Thoracic aorta (tissue), 2 donors: ENCODE results near the gene NKAIN1. TPM values are rescaled to one million over a fixed set of nuclear protein-coding genes. Genes with fewer than 3 reads are reported as not detected.
"Not testable (repeated sequence)": the region's sequence is repeated elsewhere in the genome, so short reads cannot be mapped to it uniquely, and the experiment has no call there.

Source experiments
- ATAC-seq: fragments of 150-250 bp; one replicate; pipeline ENCODE4 v1.8.0; 2017; ENCODE audit warnings: low read depth; ENCODE audit not compliant: insufficient number of reproducible peaks, low FRiP score
- DNase-seq: peaks from one replicate; pipeline ENCODE4 v3.0.0-alpha.2; 2020; ENCODE audit warnings: low spot score
- H3K27ac ChIP-seq, 2 donors: fragments of 200-600 bp; sonication (generic); 1 replicate in 1 of 2; 2 replicates in 1 of 2; pipeline ENCODE4 v1.5.1; 2016; ENCODE audit warnings: mild to moderate bottlenecking in 2 of 2, moderate library complexity in 2 of 2
- H3K27me3 ChIP-seq: fragments of 200-600 bp; sonication (generic); replicated peaks from 2 replicates; pipeline ENCODE4 v1.6.0; 2016; ENCODE audit warnings: mild to moderate bottlenecking; ENCODE audit not compliant: insufficient read depth
- H3K36me3 ChIP-seq: fragments of 200-600 bp; sonication (generic); one replicate; pipeline ENCODE4 v1.5.1; 2016
- H3K4me1 ChIP-seq, 2 donors: fragments of 200-600 bp; sonication (generic); 1 replicate in 1 of 2; 2 replicates in 1 of 2; pipeline versions ENCODE4 v1.5.1 to v1.6.0; 2016; ENCODE audit warnings: low read depth in 2 of 2, mild to moderate bottlenecking in 1 of 2; ENCODE audit not compliant: control insufficient read depth in 1 of 2
- H3K4me3 ChIP-seq: fragments of 200-600 bp; sonication (generic); 2 replicates; pipeline ENCODE4 v1.5.1; 2016; ENCODE audit warnings: mild to moderate bottlenecking
- H3K9me3 ChIP-seq: fragments of 200-600 bp; sonication (generic); 2 replicates; pipeline ENCODE4 v1.5.1; 2016
- CTCF ChIP-seq: fragments of 200-600 bp; sonication (generic); IDR thresholded peaks from one replicate; pipeline ENCODE4 v1.5.1; 2019; ENCODE audit warnings: antibody characterized with exemption
- total RNA-seq, 2 donors: library from RNA; depleted of rRNA; stranded (reverse); fragments of >200 nt; gene quantifications; one replicate each; pipeline versions ENCODE4 v1.1.0 to v1.2.3, GENCODE V29; 2016

NKAIN1 gene
- total RNA-seq, 2 donors from 2014 or later = not detected

- H3K4me3 ChIP-seq = no peak overlapping the region
- ATAC-seq = no peak
- no peaks in the 10 kb centered on the region for H3K9me3 ChIP-seq
- no peak overlapping the region for H3K27ac ChIP-seq
- no peak for DNase-seq
- TF ChIP-seq CTCF = no peak
- H3K27me3 ChIP-seq = no peaks in the 10 kb centered on the region
- H3K4me1 ChIP-seq = peaks cover 0 to 4% of the 10 kb centered on the region in 2 donors
- H3K36me3 ChIP-seq = no peaks in the 10 kb centered on the region
Measured at GRCh38 chr1:31140299-31140698, 99.4 kb downstream of the NKAIN1 start.

- H3K4me3 ChIP-seq, H3K27me3 ChIP-seq, ATAC-seq, H3K9me3 ChIP-seq, H3K36me3 ChIP-seq, H3K4me1 ChIP-seq, DNase-seq, H3K27ac ChIP-seq: not testable (repeated sequence)
Measured at GRCh38 chr1:31138797-31139521, 100.7 kb downstream of the NKAIN1 start.

GRCh38 chr1:31137873-31138272, 101.8 kb downstream of the NKAIN1 start:
- not testable (repeated sequence) for ATAC-seq, H3K36me3 ChIP-seq, H3K4me3 ChIP-seq, DNase-seq, H3K9me3 ChIP-seq, H3K4me1 ChIP-seq, H3K27me3 ChIP-seq, H3K27ac ChIP-seq

- DNase-seq (no peak), ATAC-seq (no peak)
- H3K4me3 ChIP-seq = no peak overlapping the region
- no peaks in the 10 kb centered on the region for H3K9me3 ChIP-seq
- no peaks in the 10 kb centered on the region for H3K36me3 ChIP-seq
- no peak for TF ChIP-seq CTCF
- no peak overlapping the region for H3K27ac ChIP-seq
- no peaks in the 10 kb centered on the region for H3K27me3 ChIP-seq
- no peaks in the 10 kb centered on the region for H3K4me1 ChIP-seq
Measured at GRCh38 chr1:31135973-31136600, 103.6 kb downstream of the NKAIN1 start.

- Histone ChIP-seq H3K4me3 (no peak overlapping the region), H3K4me1 (no peaks in the 10 kb centered on the region), H3K27me3 (no peaks in the 10 kb centered on the region), H3K36me3 (no peaks in the 10 kb centered on the region), H3K9me3 (no peaks in the 10 kb centered on the region), H3K27ac (no peak overlapping the region)
- no peak for TF ChIP-seq CTCF
- ATAC-seq (no peak), DNase-seq (no peak)
Measured at GRCh38 chr1:31133368-31133767, 106.3 kb downstream of the NKAIN1 start.

Other genes starting within 250 kb of the NKAIN1 start
- gene PUM1, start 174.2 kb downstream of the NKAIN1 start, total RNA-seq = 10 to 100 TPM; 70.4 to 97.9 TPM
- 10 to 100 TPM; 26.5 to 44.1 TPM for gene SNRNP40, start 56.9 kb upstream of the NKAIN1 start, total RNA-seq
- 10 to 100 TPM; 13.1 to 21.7 TPM for gene ZCCHC17, start 57.1 kb upstream of the NKAIN1 start, total RNA-seq
- gene FABP3, start 133.2 kb upstream of the NKAIN1 start, total RNA-seq = 10 to 100 TPM; 19.2 to 28.6 TPM
- gene SERINC2, start 173.3 kb upstream of the NKAIN1 start, total RNA-seq = 10 to 100 TPM in 1 of 2 donors, 1 to 10 TPM in 1; 7.6 to 12.3 TPM